GM21723 (cell line): ENCODE measurements around the gene LPAR5.

ENCODE experiments used
- ATAC-seq: cut with Tn5 transposase; IDR thresholded peaks from one replicate; pipeline ENCODE4 v1.9.1; 2021; ENCODE audit warnings: mild to moderate bottlenecking, moderate library complexity; ENCODE audit not compliant: unreplicated experiment

LPAR5 gene

GRCh38 chr12:6635856-6636531 is at the start of gene LPAR5:
LPAR5 (minus strand) TSS chr12:6635959; CDS start chr12:6621248, 14,711 bp downstream.
- ATAC-seq = no peak

GRCh38 chr12:6684609-6685008 is 48.9 kb upstream of the LPAR5 start:
- no peak for ATAC-seq

GRCh38 chr12:6676962-6677361 is 41.2 kb upstream of the LPAR5 start:
- ATAC-seq = no peak

GRCh38 chr12:6672143-6672542 is 36.4 kb upstream of the LPAR5 start:
- ATAC-seq = no peak

GRCh38 chr12:6667559-6668210 is 31.9 kb upstream of the LPAR5 start:
- ATAC-seq = no peak

- no peak for ATAC-seq
Measured at GRCh38 chr12:6666211-6666610, 30.5 kb upstream of the LPAR5 start.

GRCh38 chr12:6664902-6665301 is 29.1 kb upstream of the LPAR5 start:
- ATAC-seq = no peak

- peak; percentile 96 for ATAC-seq
Measured at GRCh38 chr12:6662906-6663742, 27.4 kb upstream of the LPAR5 start, which contains the start of gene ING4. ING4 (minus strand) TSS chr12:6663119; CDS start chr12:6663101, 18 bp downstream.

GRCh38 chr12:6662602-6662905 is 26.8 kb upstream of the LPAR5 start:
- ATAC-seq = peak; percentile 17

- no peak for ATAC-seq
Measured at GRCh38 chr12:6653987-6654386, 18.2 kb upstream of the LPAR5 start.

- no peak for ATAC-seq
Measured at GRCh38 chr12:6653342-6653741, 17.6 kb upstream of the LPAR5 start.

GRCh38 chr12:6652391-6652790 is 16.6 kb upstream of the LPAR5 start:
- no peak for ATAC-seq

- no peak for ATAC-seq
Measured at GRCh38 chr12:6650832-6651231, 15.1 kb upstream of the LPAR5 start.

- no peak for ATAC-seq
Measured at GRCh38 chr12:6647083-6647604, 11.4 kb upstream of the LPAR5 start, which contains the start of gene ACRBP. ACRBP (minus strand) TSS chr12:6647432; CDS start chr12:6647366, 66 bp downstream.

GRCh38 chr12:6646276-6647082 is 10.7 kb upstream of the LPAR5 start:
- no peak for ATAC-seq

- ATAC-seq = no peak
Measured at GRCh38 chr12:6644903-6645302, 9.1 kb upstream of the LPAR5 start.

GRCh38 chr12:6644257-6644596 is 8.5 kb upstream of the LPAR5 start:
- no peak for ATAC-seq

GRCh38 chr12:6643569-6644256 is 8.0 kb upstream of the LPAR5 start:
- no peak for ATAC-seq

- no peak for ATAC-seq
Measured at GRCh38 chr12:6641131-6641530, 5.4 kb upstream of the LPAR5 start.

- no peak for ATAC-seq
Measured at GRCh38 chr12:6640497-6640896, 4.7 kb upstream of the LPAR5 start.
